HG02798 (cell line): ENCODE results near the gene SP110.
A peak's percentile ranks its signal among the peaks of the same experiment; 100 is the strongest.
"Not testable (repeated sequence)": the region's sequence is repeated elsewhere in the genome, so short reads cannot be mapped to it uniquely, and the experiment has no call there.

ENCODE experiments used
- ATAC-seq: cut with Tn5 transposase; IDR thresholded peaks from one replicate; pipeline ENCODE4 v1.9.1; 2021; ENCODE audit warnings: mild to moderate bottlenecking; ENCODE audit not compliant: unreplicated experiment, poor library complexity

SP110 gene

GRCh38 chr2:230219419-230220331 lies at the start of gene SP110:
TSS of gene SP110 (minus strand) at chr2:230219984. CDS start at chr2:230216927, 3,057 bp downstream.
- ATAC-seq, result peak; percentile 79

GRCh38 chr2:230268606-230269243 lies 48.9 kb upstream of the SP110 start:
- ATAC-seq, result peak; percentile 65

DNA sequence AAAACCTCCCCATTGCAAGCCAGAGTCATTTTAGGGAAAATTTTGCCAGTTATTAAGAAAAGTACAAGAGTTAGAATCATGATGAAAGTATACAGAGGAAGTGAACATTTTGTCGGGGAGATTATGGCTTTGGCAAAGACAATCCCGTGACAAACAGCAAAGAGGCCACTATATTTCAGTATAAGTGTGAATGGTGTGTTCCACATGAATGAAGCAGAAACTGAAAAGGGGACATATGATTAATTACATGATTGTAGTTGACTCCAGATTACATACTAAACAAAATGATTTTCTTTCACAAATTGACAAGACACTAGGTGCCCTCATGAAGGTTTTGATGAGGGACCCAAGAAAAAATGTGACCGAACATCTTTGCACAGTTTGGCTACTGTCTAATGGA lies 47.8 kb upstream of the SP110 start:
- peak; percentile 61 for ATAC-seq

DNA sequence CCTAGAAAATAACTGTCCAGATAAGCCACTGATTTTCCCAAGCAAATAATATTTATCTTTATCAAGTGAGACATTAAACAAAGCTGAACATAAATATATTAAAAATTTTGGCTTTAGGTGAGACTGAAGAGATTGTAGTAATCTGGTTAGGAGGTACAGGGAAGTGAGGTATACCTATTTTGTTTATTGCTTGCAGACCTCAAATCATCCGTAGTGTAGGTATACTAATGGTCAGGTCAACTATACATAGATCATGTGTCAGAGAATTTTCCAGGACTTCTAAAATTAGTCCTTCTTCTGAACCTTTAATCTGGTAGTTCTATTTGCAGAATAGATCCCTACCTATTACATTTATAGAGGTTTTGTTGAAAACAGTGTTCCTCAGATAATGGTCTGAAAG lies 47.3 kb upstream of the SP110 start:
- peak; percentile 26 for ATAC-seq

DNA sequence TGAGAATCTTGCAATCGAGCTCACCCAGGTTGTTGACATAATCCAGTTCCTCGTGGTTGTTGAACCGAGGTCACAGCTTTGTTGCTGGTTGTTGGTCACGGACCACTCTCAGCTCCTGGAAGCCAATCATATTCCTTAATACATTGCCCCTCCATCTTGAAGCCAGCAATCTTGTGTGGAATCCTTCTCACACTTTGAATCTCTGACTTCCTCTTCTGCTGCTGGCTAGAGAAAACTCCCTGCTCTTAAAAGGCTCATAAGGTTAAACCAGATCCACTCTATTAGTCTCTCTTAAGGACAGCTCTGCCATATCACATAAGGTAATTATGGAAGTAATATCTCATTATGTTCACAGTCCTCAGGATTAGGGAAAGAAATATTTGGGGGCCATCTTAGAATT lies 46.9 kb upstream of the SP110 start:
- no peak for ATAC-seq

- not testable (repeated sequence) for ATAC-seq
These were observed 45.2 kb upstream of the SP110 start for GRCh38 chr2:230264945-230265344.

DNA sequence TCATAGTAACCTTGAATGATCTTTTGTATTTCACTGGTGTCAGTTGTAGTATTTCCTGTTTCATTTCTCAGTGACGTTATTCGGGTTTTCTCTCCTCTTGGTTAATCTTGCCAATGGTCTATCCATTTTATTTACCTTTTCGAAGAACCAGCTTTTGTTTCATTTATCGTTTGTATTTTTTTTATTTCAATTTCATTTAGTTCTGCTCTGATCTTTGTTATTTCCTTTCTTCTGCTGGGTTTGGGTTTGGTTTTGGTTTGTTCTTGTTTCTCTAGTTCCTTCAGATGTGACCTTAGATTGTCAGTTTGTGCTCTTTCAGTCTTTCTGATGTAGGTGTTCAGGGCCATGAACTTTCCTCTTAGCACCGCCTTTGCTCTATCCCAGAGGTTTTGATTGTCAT lies 42.5 kb upstream of the SP110 start:
- no peak for ATAC-seq

DNA sequence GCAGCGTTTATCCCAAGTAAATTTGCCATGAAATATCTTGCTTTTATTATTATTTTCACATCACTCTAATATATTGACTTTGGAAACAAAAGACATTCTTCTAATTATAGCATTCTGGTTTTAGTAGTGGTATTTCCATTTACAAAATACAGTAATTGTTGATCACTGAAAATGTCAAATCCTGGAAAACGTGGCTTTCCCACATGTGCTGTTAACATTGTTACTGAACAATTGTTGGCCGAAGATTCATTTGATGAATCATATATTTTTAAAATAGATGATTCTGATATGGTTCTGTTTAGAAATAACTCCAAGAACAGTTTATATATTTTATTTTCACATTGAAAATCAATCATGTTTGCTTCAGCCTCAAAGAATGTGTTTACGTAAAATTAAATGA lies 38.7 kb upstream of the SP110 start:
- ATAC-seq, result no peak

GRCh38 chr2:230256733-230257332 lies 37.0 kb upstream of the SP110 start:
- ATAC-seq, result no peak

- no peak for ATAC-seq
These were observed 34.5 kb upstream of the SP110 start for GRCh38 chr2:230254152-230254881.

GRCh38 chr2:230250231-230250630 lies 30.4 kb upstream of the SP110 start:
- ATAC-seq, result no peak

GRCh38 chr2:230246206-230246605 lies 26.4 kb upstream of the SP110 start:
- no peak for ATAC-seq

DNA sequence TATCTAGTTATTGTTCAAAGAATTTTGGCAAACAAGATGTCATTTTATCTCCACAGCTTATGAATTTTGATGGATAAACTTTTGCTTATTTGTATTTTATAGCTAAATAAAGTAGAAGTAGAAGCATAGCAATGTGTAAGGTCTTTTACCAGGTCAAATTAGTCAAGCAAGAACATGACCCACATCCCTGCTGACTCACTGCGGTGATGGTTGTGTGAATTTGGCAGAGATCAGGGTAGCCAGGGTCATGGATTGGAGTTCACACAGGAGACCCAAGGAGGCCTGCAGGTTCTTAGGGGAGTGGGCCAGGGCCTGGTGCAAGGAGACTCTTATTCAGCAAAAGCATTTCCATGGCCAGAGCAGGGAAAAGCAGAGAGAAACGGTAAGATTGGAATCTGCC lies 24.4 kb upstream of the SP110 start:
- no peak for ATAC-seq

DNA sequence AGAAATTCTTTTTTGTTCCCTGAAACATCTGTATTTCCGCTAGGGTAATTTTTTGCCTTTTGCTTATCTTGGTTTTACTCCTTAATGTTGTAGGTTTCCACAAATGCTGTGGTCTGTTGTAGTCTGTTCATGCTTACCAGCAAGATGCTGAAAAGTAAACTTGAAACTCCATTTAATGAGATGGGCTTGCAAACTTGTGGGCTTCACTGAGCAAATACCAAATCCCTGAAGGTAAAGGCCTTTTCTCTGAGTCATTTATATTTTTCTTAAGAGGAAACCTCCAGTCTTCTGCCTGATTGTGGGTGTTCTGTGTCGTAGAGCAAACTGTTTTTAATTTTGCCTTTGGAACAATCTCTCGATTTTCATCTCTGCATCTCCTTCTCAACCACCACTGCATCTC lies 15.1 kb upstream of the SP110 start:
- ATAC-seq, result peak; percentile 66

- ATAC-seq, result peak; percentile 65
These were observed 14.4 kb upstream of the SP110 start for GRCh38 chr2:230234122-230234722.

- no peak for ATAC-seq
These were observed 11.5 kb upstream of the SP110 start for GRCh38 chr2:230231251-230231650.

- ATAC-seq, result no peak
These were observed 10.9 kb upstream of the SP110 start for GRCh38 chr2:230230496-230231200.

- no peak for ATAC-seq
These were observed 10.3 kb upstream of the SP110 start for GRCh38 chr2:230230087-230230486.

GRCh38 chr2:230227216-230227615 lies 7.4 kb upstream of the SP110 start:
- peak; percentile 19 for ATAC-seq
